DMS53 (cell line): ENCODE measurements around the gene DCHS1.
A peak's percentile ranks its signal among the peaks of the same experiment; 100 is the strongest.

Source experiments
- DNase-seq: peaks from one replicate; lab custom pipeline; 2025; lab: John Stamatoyannopoulos, UW

Gene DCHS1

DNA sequence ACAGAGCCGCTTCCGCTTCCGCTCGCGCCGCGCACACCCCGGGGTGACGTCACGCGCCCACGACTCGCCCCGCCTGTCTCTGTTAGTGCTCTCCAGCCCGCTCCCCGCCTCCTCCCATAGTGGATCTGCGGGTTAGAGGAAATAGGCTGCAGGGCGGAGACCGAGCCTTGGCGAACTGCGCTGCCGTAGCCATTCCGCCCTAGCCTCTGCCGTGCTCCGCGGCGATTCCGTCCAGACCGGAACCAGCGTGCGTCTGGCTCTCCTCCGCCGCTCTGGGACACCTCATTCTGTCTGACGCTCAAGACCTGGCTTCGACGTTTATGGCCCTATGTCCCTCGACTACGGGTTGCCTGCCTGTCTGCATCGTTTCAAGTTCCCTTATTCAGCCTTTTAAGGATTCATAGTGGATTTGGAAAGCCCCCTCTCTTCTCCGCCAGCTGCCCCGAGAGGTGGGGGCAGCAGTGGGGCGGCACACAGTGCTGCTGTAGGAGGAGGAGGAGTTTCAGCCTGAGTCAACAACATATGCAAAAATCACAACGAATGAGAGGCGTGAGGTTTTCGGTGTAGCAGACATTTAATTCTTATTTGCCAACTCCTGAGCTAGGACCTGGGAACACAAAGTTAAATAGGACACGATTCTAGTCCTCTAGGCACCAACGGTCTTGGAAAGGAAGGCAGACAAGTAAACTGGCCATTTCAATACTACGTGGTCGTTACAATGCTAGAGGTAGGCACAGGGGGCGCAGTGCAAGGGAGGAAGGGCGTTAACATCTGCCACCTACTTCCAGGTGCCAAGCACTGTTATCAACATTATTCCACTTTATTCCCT, 43.2 kb downstream of the DCHS1 start, which contains the start of gene TAF10:
Gene TAF10, minus strand, starts transcription at position 4 of the 829 bp plus-strand sequence. CDS start 27 bp downstream, outside the sequence.
- DNase-seq: peak; percentile 99

DNA sequence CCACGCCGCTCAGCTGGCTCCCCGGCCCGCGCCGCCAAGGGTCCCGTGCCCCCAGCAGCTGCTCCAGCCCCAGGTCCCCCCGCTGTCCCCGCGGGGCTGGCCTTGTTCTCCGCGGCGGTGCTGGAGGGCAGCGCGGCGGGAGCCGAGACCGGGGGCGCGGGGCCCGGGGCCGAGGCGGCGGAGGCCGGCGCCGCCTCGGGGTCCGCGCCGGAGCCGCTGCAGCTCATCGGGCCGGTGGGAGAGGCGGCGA, 43.7 kb downstream of the DCHS1 start:
- no peak for DNase-seq

DNA sequence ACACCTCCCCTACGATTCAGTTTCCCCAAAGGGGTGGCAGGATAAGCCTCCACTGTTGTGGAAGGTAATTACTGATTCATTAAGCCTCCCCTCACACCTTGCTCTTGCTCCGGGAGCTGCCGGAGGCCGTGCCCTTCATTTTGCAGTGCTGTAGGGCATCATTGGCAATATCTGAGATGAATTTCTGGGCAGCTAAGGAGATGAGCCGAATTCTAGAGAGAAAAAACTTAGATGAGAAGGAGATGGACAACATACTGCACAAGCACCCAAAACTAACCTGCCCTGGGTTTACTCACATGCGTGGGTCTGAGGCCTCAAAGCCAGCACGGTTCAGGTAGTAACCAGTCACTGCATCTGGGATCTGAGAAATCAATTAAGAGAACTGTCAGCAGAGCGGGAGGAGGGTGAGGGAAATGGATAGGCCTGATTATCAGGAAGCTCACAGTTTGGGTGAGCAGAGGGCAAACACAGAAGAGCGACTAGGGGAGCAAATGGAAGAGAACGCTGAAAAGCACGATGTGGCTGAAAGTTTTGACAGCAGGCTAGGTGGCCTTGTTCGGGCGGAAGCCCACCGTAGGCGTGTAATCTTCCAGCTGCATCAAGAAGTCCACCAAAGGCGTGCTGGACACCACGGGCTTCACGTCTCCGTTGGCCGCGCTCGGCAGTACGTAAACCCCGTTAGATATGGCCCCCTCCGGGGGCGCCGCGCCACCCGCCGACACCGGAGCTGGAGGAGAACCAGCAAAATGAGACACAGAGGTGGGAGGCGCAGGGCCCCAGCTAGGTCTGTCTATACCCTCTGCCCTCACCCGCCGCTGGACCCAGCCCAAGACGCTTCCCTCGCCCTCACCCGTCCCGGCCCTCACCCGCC, 44.3 kb downstream of the DCHS1 start:
- DNase-seq: peak; percentile 61

DNA sequence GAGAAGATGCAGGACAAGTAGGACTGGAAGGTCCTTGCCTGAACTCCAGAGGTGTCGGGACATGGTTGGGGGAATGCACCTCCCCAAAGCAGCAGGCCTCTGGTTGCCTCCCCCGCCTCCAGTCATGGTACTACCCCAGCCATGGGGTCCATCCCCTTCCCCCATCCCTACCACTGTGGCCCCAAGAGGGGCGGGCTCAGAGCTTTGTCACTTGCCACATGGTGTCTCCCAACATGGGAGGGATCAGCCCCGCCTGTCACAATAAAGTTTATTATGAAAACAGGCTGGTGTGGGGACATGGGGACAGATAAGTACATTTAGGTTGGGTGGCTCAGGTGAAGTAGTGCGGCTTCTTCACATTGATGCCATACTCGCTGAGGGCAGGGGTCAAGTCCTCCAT, 45.0 kb downstream of the DCHS1 start:
- DNase-seq: no peak

DNA sequence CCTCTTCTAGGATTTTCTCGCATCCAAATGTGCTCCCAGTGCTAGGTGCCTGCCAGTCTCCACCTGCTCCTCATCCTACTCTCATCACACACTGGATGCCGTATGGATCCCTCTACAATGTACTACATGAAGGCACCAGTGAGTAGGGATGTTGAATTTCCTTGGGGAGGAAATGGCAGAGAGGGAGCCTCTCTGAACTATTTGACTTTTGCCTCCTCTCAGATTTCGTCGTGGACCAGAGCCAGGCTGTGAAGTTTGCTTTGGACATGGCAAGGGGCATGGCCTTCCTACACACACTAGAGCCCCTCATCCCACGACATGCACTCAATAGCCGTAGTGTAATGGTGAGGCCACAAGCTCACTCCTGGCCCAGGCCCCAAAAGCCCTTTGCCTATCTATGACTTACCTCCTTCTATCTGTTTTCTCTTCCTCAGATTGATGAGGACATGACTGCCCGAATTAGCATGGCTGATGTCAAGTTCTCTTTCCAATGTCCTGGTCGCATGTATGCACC, 46.0 kb downstream of the DCHS1 start:
- DNase-seq: no peak

DNA sequence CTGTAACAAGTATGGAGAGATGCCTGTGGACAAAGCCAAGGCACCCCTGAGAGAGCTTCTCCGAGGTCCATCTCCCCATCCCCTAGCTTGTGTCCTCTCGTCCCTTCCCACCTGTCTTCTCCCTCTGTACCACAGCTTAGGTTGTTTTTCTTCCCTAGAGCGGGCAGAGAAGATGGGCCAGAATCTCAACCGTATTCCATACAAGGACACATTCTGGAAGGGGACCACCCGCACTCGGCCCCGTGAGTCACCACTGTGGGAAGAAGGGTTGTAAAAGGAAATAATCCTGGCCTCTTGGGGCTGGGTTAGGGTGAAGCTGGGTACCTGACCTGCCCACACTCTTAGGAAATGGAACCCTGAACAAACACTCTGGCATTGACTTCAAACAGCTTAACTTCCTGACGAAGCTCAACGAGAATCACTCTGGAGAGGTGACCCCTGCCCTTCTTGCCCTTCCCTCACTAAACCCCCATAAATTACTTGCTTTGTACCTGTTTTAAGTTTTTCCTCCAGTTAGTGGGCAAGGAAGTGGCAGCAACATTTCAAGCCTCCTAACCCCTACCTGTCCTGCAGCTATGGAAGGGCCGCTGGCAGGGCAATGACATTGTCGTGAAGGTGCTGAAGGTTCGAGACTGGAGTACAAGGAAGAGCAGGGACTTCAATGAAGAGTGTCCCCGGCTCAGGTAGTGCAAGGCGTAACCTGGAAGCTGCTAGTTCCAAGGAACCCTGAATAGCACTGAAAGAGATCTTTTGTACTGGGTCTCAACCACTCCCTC, 46.7 kb downstream of the DCHS1 start:
- no peak for DNase-seq

DNA sequence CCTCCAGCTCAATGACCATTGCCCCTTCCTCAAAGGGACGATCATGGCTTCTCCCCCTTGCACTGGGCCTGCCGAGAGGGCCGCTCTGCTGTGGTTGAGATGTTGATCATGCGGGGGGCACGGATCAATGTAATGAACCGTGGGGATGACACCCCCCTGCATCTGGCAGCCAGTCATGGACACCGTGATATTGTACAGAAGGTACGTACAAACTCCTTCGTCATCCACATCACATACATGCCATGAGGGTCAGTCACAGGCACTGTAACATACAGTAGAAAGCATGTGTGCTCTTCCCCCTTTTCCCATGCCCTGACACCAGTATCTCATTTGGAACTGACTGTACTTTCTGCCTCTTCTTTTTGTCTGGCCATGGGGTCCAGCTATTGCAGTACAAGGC, 47.6 kb downstream of the DCHS1 start:
- DNase-seq: no peak

DNA sequence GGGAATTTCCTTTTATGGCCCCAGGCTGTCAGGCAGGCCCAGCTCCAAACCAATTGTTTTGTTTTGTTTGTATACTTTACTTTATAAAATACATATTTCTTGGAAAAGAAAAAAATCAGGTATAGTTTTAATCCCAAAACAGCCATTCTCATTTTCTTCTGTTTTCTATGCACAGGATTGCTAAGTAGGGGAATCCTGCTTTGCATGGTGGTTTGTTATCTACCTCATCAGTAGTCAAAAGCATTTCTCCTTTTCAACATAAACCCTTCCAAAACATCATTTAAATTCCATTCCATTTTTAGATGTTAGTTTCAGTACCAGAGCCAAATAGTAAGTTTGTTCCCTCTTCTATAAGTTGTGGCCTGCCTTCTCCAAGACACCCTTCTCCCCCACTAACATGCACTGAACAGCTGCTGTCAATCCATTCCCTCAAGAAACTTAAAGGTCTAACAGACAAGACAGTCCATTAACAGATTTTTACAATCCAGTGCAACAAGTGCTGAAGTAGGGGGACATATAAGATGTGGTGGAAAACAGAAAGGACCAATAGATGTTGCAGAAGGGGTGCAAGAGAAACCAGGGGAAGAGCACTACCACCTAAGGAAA, 48.3 kb downstream of the DCHS1 start:
- DNase-seq: no peak

DNA sequence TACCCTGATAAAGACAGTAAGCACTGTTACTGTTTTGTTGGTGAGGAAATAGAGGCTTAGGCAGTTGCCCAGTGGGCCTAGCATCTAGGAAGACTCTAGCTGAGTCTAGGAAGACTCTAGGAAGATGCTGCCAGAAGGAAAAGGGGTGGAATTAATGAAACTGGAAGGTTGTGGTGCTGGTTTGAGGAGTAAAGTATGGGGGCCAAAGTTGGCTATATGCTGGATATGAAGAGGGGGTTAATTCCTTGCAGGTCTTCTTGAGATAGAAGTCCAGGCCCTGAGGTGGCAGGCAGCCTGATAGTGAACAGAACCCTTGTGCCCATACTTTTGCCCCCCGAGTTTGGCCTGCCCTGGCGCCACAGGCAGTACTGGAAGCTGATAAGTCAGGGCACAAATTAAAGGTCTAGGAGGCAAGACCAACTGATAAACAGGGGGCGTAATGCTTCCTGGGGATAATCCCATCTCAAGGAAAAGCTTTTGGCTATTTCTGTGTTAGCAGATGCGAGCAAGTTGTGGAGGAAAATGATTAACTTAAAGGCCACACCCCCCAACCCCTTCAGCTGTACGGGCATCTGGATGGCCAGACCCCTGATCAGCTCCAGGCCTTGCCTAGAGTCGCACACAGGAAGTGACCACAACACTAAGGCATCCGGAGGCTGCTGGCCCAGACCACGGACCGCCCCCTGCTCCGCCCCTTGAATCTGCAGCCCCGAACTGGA, 49.0 kb downstream of the DCHS1 start:
- DNase-seq: peak; percentile 84

DNA sequence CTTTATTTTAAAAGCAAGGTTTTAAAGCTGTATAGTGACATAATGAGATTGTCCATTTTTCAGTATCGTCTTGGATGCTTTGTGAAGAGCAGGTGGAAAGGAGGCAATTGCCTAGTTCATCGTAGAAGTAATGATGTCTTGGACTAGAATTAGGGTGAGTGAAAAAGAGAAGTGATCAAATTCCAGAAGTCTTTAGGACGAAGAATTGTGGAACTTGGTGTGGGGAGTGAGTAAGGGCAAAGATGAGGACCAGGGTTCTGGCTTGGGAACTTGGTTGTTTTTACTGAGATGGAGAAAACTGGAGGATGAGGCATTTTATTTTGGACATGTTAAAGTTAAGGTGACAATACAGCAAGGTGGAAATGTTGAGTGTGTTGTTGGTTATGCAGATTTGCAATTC, 50.8 kb downstream of the DCHS1 start:
- DNase-seq: no peak

DNA sequence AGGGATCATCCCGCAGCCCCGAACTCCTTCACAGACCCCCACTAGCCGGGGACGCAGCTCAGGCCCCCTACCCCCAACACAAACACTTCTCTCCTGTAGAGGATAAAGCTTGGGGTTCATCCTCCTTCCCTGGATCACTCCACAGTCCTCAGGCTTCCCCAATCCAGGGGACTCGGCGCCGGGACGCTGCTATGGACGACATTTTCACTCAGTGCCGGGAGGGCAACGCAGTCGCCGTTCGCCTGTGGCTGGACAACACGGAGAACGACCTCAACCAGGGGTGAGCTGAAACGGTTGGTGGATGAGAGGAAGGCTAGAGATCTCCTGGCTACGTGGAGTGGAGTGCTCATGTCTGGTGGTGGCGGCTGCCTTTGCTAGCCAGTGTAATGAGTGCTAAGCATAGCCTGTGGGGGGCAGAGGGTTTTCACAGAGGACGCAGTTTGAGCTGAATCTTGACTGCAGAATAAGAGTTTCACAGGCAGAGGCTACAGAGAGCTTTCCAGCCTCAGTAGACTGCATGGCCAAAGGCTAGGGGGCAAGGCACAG, 51.5 kb downstream of the DCHS1 start:
- peak; percentile 62 for DNase-seq

DNA sequence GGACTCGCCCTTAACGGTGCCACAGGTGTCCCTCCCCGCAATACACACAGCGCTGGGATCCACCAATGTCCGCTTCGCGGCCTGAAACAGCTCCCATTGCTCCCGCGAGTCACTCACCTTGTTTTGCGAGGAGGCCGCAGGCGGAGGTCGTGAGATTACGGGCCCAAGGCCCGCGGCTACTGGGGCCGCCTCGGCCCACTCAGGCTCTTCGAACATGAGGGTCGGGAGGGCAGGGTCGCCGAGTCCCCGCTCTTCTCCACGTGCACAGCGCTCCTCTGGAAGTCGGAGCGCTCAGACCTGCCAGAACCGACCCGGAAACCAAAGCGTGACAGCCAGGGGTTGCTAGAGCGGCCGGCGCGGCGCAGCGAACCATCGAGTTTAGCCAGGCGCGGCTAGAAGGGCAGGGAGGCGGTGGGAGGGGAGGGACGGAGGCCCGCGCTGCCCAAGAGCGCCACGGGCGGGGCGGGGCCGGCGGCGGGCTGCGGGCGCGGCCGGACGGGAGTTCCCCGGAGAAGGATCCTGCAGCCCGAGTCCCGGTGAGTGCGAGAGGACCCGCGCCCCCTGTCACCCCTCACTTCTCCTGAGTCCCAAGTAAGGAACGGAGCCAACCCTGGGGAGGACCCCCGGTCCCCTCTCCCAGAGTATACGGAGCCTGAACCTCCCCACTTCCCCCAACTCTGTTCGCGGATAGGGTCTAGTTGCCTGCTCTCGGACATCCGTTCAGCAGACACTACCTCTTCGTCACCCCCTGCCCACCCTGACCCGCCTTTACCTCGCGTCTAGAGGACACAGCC, 52.1 kb downstream of the DCHS1 start, which contains the start of the genes ILK and RRP8:
Gene ILK, plus strand, starts transcription at position 488 of the 794 bp plus-strand sequence. CDS start 498 bp downstream, outside the sequence.
Gene RRP8, minus strand, starts transcription at position 330 of the 794 bp plus-strand sequence. Its CDS starts 114 bp downstream, at position 216.
- peak; percentile 96 for DNase-seq

DNA sequence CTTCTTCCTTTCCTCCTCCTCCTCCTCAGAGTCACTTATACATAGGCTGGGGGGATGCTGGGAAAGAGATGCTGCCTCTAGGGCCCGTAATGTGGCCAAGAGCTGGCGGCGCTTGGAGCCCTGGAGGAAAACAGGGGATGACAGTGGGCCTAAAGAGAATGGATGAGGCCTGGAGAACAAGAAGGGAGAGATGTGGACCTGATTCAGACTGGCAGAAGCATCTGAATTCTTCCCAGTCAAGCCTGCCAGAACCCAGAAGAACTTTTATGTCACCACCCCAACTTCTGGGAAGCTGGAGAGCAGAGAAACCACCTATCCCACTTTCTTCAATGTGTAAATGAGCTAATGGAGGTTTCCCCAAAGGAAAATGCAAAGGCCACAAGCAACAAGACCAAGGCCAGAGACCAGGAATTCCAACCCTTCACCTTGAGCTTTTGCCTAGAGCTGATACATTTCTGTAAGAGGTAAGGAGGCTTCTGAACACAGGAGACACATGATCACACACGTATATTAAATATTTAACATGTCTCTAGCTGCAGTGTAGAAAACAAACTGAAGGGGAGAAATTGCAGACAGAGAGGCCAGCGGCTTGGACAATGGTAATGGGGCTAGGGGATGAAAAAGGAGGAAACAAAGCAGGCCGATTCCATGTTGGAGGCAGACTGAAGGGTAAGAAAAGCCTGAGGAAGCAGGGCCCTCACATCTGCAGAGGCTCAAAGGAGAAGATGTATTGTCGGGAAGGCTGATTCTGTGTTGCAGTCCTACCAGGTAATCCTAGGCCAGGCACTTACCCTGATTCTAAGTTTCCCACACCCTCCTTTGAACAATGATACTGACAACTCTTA, 53.3 kb downstream of the DCHS1 start:
- no peak for DNase-seq

DNA sequence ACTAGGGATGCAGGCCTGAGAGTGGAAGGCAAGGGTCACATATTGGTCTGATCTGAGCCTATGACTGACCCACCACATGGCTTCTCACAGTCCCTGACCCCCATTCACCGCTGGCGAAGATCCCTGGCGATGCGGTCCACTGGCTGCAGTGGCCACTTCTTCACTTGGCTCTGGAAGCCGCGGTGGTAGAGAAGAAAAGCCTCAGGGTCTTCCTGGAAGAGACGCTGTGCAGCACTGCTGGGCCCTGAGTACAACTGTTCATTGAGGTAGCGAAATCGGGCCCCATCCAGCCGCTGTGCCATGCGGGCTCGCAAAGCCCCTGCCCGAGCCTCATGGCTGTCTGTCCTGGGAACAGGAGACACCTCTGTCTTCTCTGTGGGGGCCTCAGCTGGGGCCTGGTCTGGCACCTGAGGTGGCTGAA, 54.6 kb downstream of the DCHS1 start:
- DNase-seq: no peak

DNA sequence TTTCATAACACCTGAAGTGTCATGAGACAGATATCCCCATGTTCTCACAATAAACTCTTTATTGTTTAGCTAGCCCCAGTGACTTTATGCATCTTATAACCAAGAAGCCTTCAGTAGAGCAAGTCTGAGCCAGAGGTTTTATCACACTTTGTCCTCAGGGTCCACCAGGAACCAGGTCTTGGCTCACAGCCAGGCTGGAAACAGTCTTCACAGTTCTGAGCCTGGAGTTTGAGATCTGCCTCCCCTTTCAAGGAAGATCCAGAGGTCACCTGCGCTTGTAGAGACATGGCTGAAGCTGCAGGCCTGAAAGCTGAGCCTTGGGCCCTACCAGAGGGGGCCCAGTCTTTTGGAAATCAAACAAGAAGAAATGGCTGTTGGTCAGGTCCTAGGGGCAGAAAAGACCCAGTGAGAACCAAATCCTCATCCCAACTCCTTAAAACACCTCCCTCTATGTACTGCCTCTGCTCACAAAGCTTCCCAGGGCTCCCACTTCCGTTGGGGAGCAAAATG, 55.7 kb downstream of the DCHS1 start:
- no peak for DNase-seq

DNA sequence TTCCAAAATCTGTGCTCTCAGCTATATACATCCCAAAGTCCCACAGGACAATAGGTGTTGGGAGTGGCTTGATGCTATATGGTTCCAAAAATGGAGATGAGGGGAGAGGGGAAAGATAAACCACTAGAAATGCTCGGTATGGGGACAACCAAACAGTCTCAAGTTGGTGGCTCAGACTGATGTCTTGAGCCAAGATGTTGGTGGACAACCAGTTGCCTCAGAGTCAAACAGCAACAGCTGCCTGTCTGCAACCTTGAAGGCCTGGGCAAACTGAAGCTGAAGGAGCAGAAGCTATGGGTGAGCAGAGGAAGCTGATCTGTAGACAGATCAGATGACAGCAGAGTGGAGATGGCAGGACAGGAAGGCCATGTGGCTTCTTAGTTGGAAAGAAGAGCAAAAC, 56.2 kb downstream of the DCHS1 start:
- no peak for DNase-seq

DNA sequence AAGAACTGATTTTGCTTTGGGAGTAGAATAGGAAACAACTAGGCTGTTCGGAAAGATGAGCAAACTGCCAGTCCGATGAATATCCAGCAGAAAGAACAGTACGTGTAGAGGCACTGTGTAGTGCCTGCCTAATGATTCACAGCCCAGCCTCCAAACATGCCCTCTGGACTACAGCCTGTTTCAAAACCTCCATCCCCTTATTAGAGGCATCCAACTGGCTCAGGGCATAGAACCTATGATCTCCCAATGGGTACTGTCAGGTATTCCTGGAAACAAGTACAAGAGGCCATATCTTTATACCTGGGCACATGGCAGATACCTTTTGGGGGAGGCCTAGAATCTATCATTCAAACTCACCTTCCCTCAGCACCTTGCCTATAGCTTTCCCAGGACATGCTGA, 57.1 kb downstream of the DCHS1 start:
- DNase-seq: no peak

DNA sequence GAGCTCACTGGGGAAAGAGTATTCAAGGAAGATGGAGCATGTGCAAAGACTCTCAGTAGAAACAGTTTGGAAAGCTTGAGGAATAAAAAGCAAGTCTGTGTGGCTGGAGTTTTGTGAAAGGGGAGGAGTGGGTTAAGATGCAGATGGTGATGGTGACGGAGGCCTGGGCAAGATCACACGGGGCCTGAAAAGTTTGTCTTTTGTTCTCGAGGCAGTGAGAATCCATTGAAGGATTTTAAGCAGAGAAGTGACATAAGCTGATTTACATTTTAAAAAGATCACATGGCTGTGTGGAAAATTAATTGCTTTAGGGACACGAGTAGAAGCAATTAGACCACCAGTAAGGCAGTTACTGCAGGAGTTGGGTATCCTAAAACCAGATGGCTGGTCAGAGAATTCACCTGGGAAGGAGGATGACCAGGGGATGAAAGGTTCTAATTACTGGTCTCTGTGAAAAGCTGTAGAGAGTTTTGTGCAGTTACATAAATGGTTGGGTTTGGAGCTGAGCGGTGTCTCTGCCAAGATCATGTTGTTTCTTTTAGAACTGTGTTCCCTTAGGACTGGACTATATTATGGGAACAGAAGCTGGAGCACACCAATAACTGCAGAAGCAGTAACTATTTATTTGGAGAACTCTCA, 59.3 kb downstream of the DCHS1 start:
- DNase-seq: no peak
